Erythroblast (primary cell): ENCODE data around the gene DTNB.

Experiments
- GATA1 ChIP-seq: IDR thresholded peaks from 2 replicates; pipeline ENCODE4 v1.6.1; 2011; ENCODE audit warnings: low read depth, mild to moderate bottlenecking, control low read depth, low read length, moderate library complexity
- POLR2A ChIP-seq: IDR thresholded peaks from 2 replicates; pipeline ENCODE4 v1.6.1; 2011; ENCODE audit warnings: mild to moderate bottlenecking, low read length

DNA sequence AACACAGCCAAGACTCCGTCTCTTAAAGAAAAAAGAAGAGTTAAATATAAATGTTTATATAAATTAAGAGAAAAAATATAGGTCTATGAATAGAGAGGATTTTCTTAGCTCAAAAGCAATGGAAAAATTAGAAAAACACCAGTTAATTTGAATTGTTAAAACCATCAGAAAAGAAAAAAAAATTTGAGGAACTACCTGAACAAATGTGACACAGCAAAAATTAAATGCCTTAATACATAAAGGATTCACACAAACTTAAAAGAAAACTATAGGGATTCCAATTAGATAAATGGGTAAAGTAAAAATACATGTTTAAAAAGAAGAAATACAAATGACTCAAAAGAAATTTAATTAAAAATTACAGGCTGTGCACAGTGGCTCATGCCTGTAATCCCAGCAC is 183.7 kb downstream of the DTNB start:
- no peak for TF ChIP-seq POLR2A
- no peak for TF ChIP-seq GATA1
